Activated CD4-positive, alpha-beta T cell treated with anti-CD3 and anti-CD28 coated beads, Interleukin-2, amount 50 U/mL, for 48 hours (primary cell): ENCODE data around the gene SAMM50.

Source experiments
- DNase-seq, 2 experiments: peaks; one replicate each; pipeline ENCODE4 v3.0.0-alpha.2; 2020

SAMM50 gene

GRCh38 chr22:43946384-43946667, 8.9 kb upstream of the SAMM50 start:
- DNase-seq = no peak

- no peak for DNase-seq
These were observed 6.3 kb upstream of the SAMM50 start for GRCh38 chr22:43948836-43949406.

GRCh38 chr22:43951391-43951790, 3.9 kb upstream of the SAMM50 start:
- DNase-seq = no peak

- no peak for DNase-seq
These were observed 3.3 kb upstream of the SAMM50 start for GRCh38 chr22:43951966-43952365.

GRCh38 chr22:43953988-43954785, 1.1 kb upstream of the SAMM50 start:
- DNase-seq = no peak

- DNase-seq = no peak
These were observed 891 bp downstream of the SAMM50 start for GRCh38 chr22:43955883-43956782.

GRCh38 chr22:43956805-43957463, 1.7 kb downstream of the SAMM50 start:
- DNase-seq = no peak

GRCh38 chr22:43957871-43958270, 2.6 kb downstream of the SAMM50 start:
- no peak for DNase-seq

- DNase-seq = no peak
These were observed 9.1 kb downstream of the SAMM50 start for GRCh38 chr22:43964314-43964857.

GRCh38 chr22:43967069-43967468, 11.8 kb downstream of the SAMM50 start:
- DNase-seq = no peak

GRCh38 chr22:43968614-43969013, 13.4 kb downstream of the SAMM50 start:
- DNase-seq = no peak

GRCh38 chr22:43969021-43969878, 14.0 kb downstream of the SAMM50 start:
- no peak for DNase-seq

- DNase-seq = no peak
These were observed 14.9 kb downstream of the SAMM50 start for GRCh38 chr22:43969989-43970755.

GRCh38 chr22:43971112-43971511, 15.9 kb downstream of the SAMM50 start:
- no peak for DNase-seq

- DNase-seq = no peak
These were observed 17.8 kb downstream of the SAMM50 start for GRCh38 chr22:43972931-43973462.

- DNase-seq = no peak
These were observed 18.8 kb downstream of the SAMM50 start for GRCh38 chr22:43974028-43974545.

- no peak for DNase-seq
These were observed 19.8 kb downstream of the SAMM50 start for GRCh38 chr22:43975041-43975440.

GRCh38 chr22:43976861-43977795, 21.9 kb downstream of the SAMM50 start:
- no peak for DNase-seq

GRCh38 chr22:43978558-43978957, 23.3 kb downstream of the SAMM50 start:
- DNase-seq = no peak
